ENCODE results near the gene ZNF740.

ZNF740 gene

DNA sequence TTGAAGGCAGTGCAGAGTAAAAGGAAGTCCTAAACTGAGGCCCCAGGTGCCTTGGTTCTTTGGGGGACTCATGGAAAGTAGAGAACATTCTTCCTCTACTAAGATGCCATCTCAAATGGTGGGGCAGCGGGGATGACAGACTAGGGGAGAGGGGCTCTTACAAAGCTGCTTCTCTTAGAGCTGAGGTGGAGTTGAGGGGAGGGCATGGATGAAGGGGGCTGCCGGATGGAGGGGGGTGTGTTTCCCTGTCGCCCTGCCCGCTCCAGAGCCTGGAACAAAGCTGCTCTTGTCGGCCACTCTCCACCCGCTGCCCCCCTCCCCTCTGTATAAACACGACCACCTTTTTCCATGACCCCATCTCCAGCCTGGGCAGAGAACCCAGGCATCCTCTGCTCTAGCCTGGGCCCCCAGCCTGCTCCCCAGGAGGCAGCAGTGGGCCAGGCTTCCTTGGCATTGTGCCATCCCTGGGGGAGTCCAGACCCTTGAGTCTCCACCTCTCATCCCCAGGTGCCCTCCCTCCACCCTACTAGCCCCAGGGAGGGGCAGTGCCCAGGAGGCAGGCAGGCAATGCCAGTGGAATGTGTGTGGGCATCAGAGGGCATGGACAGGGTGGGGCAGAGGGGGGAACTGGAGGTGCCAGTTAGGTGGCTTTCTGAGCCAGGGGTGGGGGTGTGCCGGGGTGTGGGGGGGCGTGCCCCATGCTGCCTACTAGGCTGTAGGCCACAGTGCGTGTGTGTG is 49.8 kb downstream of the ZNF740 start:
- no peak for DNase-seq

DNA sequence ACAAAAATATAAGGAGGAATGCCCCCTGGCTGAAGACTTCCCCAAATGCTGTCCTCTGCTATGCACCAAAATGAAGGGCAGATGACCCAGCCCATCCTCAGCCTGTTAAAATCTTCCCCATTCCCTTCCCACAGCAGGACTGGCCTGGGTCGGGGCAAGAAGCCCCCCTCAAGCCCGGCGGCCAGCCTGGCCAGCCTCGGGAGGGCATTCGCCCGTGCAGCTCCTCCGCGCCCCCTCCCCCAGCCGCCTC is 51.1 kb downstream of the ZNF740 start:
- DNase-seq = no peak

DNA sequence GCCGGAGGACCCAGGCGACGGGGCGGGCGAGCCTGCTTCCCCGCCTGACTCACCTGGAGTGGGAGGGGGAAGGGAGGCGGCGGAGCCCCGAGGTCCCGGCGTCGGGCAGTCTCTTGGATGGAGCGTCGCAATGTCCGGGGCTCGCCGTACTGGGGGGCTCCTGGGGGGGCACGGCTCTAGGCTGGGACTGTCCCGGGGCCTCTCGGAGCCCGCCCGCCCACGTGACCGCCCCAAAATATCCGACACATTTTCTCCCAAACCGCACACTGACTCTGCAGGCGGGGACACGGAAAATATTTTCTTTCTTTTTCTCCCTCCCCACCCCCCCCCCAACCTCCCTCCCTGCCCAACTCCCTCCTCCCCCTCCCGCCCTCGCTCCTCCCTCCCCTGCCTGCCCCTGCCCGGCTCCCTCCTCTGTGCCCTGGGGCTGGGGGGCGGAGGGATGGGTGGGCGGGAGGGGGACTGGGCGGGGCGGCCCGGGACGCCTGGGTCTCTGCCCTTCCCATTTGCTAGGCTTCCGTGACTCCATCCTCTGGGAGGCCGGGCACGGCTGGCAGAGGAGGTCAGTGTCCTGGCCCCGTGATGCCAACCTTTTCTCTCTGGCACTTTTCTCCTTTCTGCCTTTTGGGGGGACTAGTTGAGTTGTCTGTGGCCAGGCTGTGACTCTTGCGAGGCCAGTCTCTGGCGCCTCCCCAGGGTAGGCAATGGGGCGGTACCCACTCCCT is 51.6 kb downstream of the ZNF740 start, which contains the start of gene RARG:
RARG (minus strand) TSS at position 289 of the 725 bp plus-strand sequence. CDS start 4,664 bp downstream, outside the sequence.
- DNase-seq = peak; percentile 88

DNA sequence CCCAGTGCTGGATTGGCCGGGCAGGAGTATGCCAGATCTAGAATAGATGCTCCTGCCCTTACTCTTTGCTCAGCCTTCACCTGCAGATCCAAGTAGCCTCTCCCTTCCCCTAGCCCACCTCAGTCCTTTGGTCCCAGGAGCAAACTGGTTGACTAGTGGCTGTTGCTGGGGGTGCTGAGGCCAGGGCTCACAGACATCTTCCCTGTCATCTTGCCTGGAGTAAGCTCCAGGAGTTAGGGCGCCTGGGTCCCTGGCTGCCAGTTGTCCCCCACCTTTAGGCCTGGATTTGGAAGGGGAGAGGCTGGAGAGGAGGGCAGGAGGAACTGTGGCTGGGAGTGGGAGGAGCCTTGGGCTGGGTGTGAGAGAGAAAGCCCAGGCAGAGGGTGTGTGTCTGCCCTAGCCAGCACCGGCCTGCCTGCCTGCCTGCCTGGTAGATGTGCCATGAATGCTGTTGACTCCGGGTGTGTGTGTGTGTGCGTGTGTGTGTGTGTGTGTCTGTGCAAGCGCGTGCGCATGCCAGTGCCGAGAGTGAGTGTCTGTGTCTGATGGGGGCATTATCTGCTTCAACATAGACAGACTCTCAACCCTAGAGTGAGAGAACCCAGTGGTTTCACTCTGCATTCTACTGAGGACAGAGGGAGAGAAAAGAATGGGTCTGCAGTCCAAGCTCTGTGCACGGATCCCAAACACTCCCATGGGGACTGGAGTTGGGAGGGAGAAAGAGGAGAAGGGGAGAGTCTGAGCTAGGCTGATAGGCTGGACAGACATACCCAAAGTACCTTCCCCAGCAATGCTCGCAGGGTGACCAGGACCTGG is 52.3 kb downstream of the ZNF740 start:
- DNase-seq = no peak

DNA sequence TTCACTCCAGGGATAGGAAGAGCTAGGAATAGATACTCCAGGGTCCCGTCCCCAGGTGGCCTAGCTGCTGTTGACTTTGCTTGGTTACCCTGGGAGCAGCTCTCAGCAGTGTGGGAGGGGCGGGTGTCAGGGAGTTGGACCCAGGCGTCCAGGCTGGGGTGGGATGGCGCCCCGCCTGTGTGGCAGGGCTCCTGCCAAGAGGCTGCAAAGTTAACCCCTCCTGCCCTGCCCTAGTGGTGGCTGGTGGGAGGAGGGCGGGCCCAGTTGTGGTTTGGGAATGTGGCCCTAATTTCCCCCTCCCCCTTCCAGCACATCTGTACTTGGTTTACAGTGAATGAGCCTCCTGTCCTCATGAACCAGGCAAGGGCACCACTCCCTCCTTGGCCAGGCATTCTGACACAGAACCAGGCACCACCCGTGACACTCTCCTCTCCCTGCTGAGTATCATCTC is 53.2 kb downstream of the ZNF740 start:
- no peak for DNase-seq

DNA sequence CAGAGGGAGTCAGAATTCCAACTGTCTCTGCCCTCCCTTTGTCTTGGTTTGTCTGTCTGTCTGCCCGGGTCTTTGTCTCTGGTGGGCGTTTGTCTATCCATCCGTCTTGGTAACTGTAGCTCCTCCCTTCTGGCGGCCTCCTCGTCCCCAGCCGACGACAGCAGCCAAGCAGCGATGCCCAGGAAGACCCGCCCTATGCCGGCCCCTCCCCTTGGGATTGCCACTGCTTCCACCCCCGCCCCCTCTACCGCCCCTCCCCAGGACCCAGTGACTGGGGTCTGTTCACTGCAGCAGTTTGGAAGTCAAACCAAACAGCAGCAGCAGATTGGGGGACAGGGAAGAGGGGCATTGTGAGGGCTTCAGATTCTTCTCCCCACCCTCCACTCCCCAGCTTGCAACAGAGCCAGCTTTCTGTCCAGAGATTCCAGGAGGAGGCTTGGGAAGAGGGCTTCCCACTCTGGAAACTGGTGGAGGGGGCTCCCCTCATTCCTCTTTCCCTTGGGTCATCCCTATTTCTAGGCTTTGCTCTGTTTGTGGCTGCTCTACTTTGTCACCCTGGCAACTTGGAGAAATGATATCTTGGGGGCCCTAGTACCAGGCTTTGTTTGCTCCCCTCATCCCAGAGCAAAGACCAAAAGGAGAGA is 53.9 kb downstream of the ZNF740 start:
- DNase-seq = no peak

DNA sequence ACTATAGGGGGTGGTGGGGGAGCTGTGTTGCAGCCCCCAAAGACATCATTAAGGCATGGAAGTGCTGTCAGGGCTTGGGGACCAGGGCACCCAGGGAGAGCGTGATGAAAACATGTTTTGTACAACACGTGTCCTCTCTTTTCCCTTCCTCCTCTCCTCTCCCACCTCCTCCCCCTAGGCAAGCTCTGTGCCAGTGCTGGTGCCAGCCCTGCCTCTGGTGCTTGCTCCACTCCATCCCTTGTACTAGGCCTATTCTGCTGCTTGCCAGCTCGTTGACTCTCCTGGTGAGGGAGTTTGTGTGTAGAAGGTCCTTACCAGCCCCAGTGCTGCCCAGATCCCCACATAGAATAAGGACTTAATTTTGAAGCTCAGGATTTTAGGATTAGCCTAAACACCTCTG is 54.6 kb downstream of the ZNF740 start:
- no peak for DNase-seq

DNA sequence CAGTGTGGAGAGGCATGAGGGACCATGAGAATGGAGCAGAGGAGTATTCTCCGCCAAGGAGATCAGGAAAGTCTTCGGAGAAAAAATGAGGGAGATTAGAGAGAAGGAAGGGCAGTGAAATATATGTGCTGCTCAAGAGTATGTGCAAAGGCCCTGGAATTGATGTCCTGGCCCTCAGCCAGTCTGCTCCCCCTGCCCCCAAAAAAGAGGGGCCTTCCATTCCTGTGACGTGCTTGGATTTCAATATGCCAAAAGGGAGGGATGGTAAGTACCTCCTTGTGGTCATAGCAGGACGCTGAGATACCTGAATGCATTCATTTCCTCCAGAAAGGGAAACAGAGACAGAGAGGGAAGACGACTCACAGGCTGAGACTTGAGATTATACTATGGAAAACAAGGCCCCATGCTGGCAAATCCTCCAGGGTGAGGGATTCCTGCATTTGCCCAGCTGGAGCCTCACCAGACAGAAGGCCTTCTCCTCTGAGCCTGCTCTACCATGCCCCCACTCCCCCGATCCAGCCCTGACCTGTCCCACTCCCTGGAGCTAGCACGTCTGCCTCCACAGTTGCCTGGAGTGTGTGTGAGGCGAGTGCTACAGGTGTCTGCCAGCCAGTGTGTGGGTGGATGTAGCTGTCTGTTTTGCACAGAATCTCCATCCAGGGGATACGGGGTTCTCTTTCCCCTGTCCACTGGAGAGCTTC is 55.4 kb downstream of the ZNF740 start:
- DNase-seq = no peak

DNA sequence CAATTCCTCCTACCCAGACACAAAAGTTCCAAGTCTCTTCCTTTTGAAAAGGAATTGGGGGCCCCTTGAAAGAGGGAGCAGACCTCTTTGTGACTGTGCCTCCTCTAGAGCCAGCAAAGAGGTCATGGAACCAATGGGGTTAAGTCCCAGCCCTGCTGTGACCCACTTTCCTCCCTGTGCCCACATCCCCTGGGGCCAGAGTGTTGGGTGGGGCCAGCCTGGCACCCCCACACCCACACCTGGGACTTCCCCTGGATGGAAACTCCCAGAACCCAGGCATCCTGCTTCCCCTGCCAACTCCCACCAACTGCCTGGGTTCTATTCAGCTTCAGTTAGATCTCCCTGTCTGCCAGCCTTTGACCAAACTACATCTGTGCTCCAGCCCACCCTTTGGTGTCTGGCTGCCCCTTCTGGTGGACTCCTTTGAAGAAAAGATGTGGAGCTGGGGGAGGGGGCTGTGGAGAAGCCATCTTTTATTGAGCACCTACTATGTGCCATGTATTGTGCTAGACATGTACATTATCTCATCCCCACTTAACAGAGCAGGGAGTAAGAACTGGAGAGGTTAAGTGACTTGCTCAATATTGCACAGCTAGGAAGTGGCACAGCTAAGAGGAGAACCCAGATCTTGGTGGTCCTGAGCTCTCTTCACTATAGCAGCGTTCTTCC is 56.1 kb downstream of the ZNF740 start:
- DNase-seq = no peak

DNA sequence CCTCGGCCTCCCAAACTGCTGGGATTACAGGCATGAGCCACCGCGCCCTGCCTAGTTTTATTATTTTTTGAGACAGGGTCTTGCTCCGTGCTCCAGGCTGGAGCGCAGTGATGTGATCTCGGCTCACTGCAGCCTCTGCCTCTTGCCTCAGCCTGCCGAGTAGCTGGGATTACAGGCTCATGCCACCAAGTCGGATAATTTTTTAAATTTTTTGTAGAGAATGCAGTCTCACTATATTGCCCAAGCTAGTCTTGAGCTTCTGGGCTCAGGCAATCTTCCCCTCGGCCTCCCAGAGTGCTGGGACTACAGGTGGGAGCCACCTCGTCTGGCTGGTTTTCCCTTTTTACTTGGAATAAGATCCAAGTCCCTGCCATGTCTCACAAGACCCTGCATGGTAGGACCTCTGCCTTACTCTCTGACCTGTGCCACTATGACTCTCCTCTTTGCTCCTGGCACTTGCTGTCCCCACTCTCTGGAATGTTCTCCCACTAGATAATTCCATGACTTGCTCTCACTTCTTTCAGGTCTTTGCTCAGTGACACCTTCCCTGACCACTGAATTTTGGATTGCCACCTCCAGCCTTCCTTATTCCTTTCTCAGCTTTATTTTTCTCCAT is 59.2 kb downstream of the ZNF740 start:
- no peak for DNase-seq

DNA sequence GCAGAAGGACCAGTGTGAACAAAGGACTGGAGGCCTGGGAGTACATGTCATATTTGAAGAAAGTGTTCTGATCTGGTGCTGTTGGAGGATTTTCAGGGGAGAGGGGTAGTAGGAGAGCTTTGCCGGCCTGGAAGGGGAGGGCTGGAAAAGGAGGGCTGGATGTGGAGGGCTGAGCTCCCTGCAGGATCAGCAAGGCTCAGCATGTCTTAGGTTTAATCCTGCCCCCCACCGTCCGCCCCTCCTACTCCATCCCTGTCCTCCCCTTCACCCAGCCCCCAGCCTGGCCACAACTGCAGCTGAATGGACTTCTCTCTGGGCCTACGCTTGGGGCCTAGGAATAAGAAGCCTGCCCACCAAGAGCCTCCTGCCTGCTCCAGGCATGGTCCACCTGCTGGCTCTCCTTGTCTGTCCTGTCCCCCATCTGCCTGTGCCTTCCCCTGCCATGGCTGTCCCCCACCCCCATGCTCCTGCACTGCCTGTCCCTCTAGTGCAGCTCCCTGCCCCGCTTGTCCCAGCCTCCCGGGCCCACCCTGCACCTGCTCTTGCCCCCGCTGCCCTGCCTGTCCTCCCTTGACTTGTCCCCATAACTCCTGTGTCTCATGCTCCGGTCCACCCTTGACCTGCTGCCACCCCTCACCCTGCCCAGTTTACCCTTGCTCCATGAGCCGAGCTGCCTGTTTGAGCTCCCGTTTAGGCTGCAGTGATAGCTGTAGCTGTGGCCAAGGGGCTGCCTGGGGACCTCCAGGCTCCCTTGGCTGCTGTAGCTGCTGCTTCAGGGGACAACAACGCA is 61.3 kb downstream of the ZNF740 start:
- DNase-seq = peak; percentile 5

DNA sequence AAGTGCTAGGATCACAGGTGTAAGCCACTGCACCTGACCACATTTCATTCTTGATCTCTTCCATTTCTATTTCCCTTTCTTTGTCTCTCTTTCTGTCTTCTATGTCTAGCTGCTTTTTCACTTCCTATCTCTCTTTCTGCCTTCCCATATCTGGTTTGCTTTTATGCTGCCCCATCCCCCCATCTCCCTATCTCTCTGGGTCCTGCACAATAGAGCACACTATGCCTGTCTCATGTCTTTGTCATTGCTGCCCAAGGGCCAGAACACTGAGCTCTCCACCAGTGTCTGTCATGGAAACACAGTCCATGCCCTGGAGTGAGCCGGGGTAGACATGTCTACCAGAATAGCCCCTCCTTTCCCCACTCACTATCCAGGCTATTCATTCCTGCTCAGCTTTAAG is 63.8 kb downstream of the ZNF740 start:
- DNase-seq = no peak
